ENCODE results near the gene TCFL5.

The TCFL5 gene

DNA sequence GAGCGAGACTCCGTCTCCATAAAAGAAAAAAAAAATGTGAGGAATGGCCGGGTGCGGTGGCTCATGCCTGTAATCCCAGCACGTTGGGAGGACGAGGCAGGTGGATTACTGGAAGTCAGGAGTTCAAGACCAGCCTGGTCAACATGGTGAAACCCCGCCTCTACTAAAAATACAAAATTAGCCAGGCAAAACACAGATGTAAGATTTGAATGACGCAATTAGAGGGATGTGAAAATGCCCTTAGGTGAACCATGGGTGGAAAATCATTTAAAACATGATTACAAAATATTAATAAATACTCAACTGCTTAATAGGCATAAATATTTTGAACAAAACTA lies 23.9 kb downstream of the TCFL5 start:
- H3K4me1 ChIP-seq (ENCODE audit: insufficient read depth, low read length): peaks cover 3% of the 10 kb centered on the region
- no peak overlapping the region for H3K27ac ChIP-seq (ENCODE audit: low read depth, low read length)
- H3K9me3 ChIP-seq (ENCODE audit: insufficient read depth, low read depth, low read length): no peaks in the 10 kb centered on the region
- H3K4me3 ChIP-seq (ENCODE audit: low read length): no peak overlapping the region
- WGBS: 94% methylated on average over 7 of the region's 8 CpGs
- peaks cover 50% of the 10 kb centered on the region for H3K36me3 ChIP-seq (ENCODE audit: insufficient read depth, low read length)
- H3K9ac ChIP-seq (ENCODE audit: low read depth, low read length): no peak overlapping the region
- H3K27me3 ChIP-seq (ENCODE audit: insufficient read depth, low read length): no peaks in the 10 kb centered on the region

DNA sequence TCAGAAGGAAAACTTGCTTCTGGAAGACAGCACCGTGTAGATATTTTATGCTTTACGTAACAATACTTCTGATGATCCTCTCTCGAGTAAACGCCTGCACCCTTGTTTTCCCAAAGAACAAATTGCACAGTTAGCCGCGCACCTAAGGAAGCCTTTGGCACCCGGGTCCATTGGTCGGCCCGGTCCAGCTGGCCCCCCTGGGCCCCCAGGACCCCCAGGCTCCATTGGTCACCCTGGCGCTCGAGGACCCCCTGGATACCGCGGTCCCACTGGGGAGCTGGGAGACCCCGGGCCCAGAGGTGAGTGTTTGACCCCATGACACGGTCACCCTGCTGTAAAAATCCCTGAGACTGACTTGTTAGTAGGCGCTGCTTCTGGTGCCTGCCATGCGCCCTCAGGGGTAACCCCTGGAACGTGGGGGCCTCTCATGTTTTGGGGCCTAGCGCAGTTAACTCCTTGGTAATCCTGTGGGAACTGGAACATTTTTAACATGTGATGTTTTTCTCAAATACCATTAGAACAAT lies 24.6 kb downstream of the TCFL5 start:
- WGBS: 96% methylated on average over 19 of the region's 19 CpGs
- no peaks in the 10 kb centered on the region for H3K9me3 ChIP-seq (ENCODE audit: insufficient read depth, low read depth, low read length)
- no peak overlapping the region for H3K4me3 ChIP-seq (ENCODE audit: low read length)
- H3K9ac ChIP-seq (ENCODE audit: low read depth, low read length): no peak overlapping the region
- H3K27ac ChIP-seq (ENCODE audit: low read depth, low read length): no peak overlapping the region
- H3K27me3 ChIP-seq (ENCODE audit: insufficient read depth, low read length): no peaks in the 10 kb centered on the region
- H3K36me3 ChIP-seq (ENCODE audit: insufficient read depth, low read length): peaks cover 51% of the 10 kb centered on the region
- peaks cover 11% of the 10 kb centered on the region for H3K4me1 ChIP-seq (ENCODE audit: insufficient read depth, low read length)

DNA sequence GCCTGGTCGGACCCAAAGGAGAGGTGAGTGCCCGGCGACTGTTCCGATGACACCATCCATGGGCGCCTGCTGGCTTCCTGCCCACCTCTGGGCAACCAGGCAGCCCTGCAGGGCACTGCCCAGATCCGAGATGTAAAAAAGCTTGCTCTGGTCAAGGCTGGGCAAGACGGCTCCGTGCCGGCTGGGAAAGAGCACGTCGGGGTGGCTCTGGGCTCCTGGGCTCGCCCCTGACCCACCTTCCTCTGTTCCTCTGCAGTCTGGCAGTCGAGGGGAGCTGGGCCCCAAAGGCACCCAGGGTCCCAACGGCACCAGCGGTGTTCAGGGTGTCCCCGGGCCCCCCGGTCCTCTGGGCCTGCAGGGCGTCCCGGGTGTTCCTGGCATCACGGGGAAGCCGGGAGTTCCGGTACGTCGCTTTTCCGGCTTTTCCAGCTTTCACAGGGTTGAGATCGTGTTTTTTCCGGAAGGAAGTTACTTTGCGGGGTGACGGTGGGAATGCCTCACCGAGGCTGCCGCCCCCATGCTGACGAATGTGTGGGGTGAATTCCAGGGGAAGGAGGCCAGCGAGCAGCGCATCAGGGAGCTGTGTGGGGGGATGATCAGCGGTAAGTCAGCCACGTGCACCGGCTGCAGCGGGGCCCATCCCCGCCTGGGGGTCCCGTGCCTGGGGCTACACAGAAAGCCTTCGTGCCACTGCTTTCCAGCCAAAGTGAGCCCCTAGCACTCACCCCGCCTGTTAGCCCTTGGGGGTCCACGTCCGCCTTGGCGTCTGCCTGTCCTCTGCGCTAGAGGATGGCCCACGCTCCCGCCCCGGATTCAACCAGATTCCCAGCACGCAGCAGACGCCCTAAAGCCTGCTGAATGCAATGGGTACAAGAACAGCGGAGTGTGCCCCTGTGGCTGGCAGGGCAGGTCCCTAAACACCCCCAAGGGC lies 25.4 kb downstream of the TCFL5 start:
- H3K9me3 ChIP-seq (ENCODE audit: insufficient read depth, low read depth, low read length): no peaks in the 10 kb centered on the region
- H3K9ac ChIP-seq (ENCODE audit: low read depth, low read length): no peak overlapping the region; the same call in 1 of the 2 replicates
- H3K4me1 ChIP-seq (ENCODE audit: insufficient read depth, low read length): peaks cover 12% of the 10 kb centered on the region
- H3K36me3 ChIP-seq (ENCODE audit: insufficient read depth, low read length): peaks cover 53% of the 10 kb centered on the region
- no peak overlapping the region for H3K4me3 ChIP-seq (ENCODE audit: low read length)
- H3K27me3 ChIP-seq (ENCODE audit: insufficient read depth, low read length): no peaks in the 10 kb centered on the region
- no peak overlapping the region for H3K27ac ChIP-seq (ENCODE audit: low read depth, low read length)
- 90% methylated on average over 52 of the region's 52 CpGs for WGBS

DNA sequence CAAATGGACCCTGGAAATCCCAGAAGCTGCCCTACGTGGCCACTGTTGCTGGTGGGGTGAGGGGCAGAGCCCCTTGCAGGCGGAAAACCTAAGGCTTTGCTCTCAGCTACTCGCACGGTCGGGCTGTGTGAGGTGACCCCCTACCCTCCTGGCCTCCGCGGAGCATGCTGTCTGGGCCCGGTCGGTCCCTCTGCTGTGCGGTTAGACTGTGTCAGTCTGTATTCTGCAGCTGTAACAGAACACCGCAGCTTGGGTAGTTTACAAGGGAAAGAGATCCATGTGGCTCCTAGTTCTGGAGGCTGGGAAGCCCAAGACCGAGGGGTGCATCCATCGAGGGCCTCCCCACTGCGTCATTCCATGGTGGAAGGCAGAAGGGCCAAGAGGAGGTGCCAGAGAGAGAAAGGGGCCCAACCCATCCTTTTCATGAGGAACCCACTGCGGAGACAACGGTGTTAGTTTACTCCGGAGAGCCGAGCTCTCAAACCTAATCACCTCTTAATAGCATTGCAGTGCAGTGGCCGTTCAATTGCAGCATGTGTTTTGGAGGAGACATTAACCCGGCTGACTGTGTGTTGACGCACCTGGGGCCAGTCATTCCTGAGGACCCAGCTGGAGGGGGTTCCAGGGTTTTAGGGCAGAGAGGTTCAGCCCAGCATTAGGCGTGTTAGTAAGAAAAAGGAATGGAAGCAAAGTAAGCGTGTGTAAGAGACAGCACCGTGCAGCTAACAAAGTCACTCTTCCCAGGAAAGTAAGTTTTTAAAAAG lies 26.5 kb downstream of the TCFL5 start:
- no peaks in the 10 kb centered on the region for H3K9me3 ChIP-seq (ENCODE audit: insufficient read depth, low read depth, low read length)
- no peak overlapping the region for H3K27ac ChIP-seq (ENCODE audit: low read depth, low read length)
- no peak overlapping the region for H3K9ac ChIP-seq (ENCODE audit: low read depth, low read length)
- peaks cover 12% of the 10 kb centered on the region for H3K4me1 ChIP-seq (ENCODE audit: insufficient read depth, low read length)
- WGBS: 95% methylated on average over 24 of the region's 24 CpGs
- peaks cover 52% of the 10 kb centered on the region for H3K36me3 ChIP-seq (ENCODE audit: insufficient read depth, low read length)
- no peak overlapping the region for H3K4me3 ChIP-seq (ENCODE audit: low read length)
- H3K27me3 ChIP-seq (ENCODE audit: insufficient read depth, low read length): no peaks in the 10 kb centered on the region

- Histone ChIP-seq H3K27ac (ENCODE audit: low read depth, low read length) (peak overlapping the region; percentile 58; the same call in 1 of the 2 replicates), H3K27me3 (ENCODE audit: insufficient read depth, low read length) (no peaks in the 10 kb centered on the region), H3K4me3 (ENCODE audit: low read length) (no peak overlapping the region), H3K4me1 (ENCODE audit: insufficient read depth, low read length) (peaks cover 12% of the 10 kb centered on the region), H3K9me3 (ENCODE audit: insufficient read depth, low read depth, low read length) (no peaks in the 10 kb centered on the region), H3K9ac (ENCODE audit: low read depth, low read length) (no peak overlapping the region), H3K36me3 (ENCODE audit: insufficient read depth, low read length) (peaks cover 54% of the 10 kb centered on the region)
- 81% methylated on average over 14 of the region's 14 CpGs for WGBS
Measured at GRCh38 chr20:62832951-62833391, 28.7 kb downstream of the TCFL5 start.

GRCh38 chr20:62832212-62832922 lies 29.3 kb downstream of the TCFL5 start:
- 48% methylated on average over 22 of the region's 22 CpGs for WGBS
- Histone ChIP-seq H3K27ac (ENCODE audit: low read depth, low read length) (peak overlapping the region; percentile 58; the same call in 1 of the 2 replicates), H3K9ac (ENCODE audit: low read depth, low read length) (no peak overlapping the region), H3K27me3 (ENCODE audit: insufficient read depth, low read length) (no peaks in the 10 kb centered on the region), H3K36me3 (ENCODE audit: insufficient read depth, low read length) (peaks cover 57% of the 10 kb centered on the region), H3K4me1 (ENCODE audit: insufficient read depth, low read length) (peaks cover 12% of the 10 kb centered on the region), H3K9me3 (ENCODE audit: insufficient read depth, low read depth, low read length) (no peaks in the 10 kb centered on the region), H3K4me3 (ENCODE audit: low read length) (no peak overlapping the region)

DNA sequence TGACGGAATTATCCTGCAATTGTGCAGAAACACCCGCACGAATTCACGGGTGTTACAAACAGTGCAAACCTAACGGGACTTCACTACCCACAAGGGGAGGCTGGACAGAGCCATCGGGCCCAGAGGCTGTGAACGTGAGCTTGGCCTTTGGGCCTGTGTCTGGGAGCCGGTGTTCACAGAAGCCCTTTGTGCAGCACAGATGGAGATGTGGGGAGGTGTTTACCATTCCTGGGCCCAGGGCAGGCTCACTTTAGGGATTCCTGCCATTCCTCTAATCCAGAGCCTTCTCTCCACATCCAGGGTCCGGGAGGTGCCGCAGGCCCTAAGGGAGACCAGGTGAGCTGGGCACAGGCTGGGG lies 29.8 kb downstream of the TCFL5 start:
- Histone ChIP-seq H3K27ac (ENCODE audit: low read depth, low read length) (peak overlapping the region; percentile 46; the same call in 1 of the 2 replicates), H3K36me3 (ENCODE audit: insufficient read depth, low read length) (peaks cover 55% of the 10 kb centered on the region), H3K4me3 (ENCODE audit: low read length) (no peak overlapping the region), H3K9me3 (ENCODE audit: insufficient read depth, low read depth, low read length) (no peaks in the 10 kb centered on the region), H3K4me1 (ENCODE audit: insufficient read depth, low read length) (peaks cover 12% of the 10 kb centered on the region), H3K9ac (ENCODE audit: low read depth, low read length) (no peak overlapping the region), H3K27me3 (ENCODE audit: insufficient read depth, low read length) (no peaks in the 10 kb centered on the region)
- WGBS: 91% methylated on average over 10 of the region's 10 CpGs

DNA sequence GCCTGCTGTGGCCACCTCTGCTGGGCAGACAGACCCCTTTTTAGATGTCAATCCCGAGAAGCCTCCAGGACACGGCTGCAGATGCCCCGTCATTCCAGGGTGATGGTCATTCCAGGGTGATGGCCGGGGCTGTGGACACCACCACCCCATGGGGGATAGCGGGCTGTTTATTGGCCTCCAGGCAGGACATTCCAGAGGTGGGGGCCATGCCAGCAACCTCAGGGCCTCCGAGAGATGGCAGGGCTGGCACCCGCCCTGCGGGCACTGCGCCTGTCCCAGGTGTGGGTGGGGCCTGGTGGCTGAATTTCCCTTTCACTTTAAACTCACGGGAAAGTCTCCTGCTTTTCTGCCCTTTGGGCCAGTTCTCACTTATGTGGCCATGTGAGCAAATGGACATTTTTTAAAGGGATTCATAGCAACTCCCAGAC lies 30.2 kb downstream of the TCFL5 start:
- 95% methylated on average over 10 of the region's 10 CpGs for WGBS
- H3K4me1 ChIP-seq (ENCODE audit: insufficient read depth, low read length): peaks cover 12% of the 10 kb centered on the region
- H3K4me3 ChIP-seq (ENCODE audit: low read length): no peak overlapping the region
- H3K27me3 ChIP-seq (ENCODE audit: insufficient read depth, low read length): no peaks in the 10 kb centered on the region; the same call in 1 of the 2 replicates
- no peak overlapping the region for H3K9ac ChIP-seq (ENCODE audit: low read depth, low read length)
- no peak overlapping the region for H3K27ac ChIP-seq (ENCODE audit: low read depth, low read length)
- no peaks in the 10 kb centered on the region for H3K9me3 ChIP-seq (ENCODE audit: insufficient read depth, low read depth, low read length)
- H3K36me3 ChIP-seq (ENCODE audit: insufficient read depth, low read length): peaks cover 50% of the 10 kb centered on the region

DNA sequence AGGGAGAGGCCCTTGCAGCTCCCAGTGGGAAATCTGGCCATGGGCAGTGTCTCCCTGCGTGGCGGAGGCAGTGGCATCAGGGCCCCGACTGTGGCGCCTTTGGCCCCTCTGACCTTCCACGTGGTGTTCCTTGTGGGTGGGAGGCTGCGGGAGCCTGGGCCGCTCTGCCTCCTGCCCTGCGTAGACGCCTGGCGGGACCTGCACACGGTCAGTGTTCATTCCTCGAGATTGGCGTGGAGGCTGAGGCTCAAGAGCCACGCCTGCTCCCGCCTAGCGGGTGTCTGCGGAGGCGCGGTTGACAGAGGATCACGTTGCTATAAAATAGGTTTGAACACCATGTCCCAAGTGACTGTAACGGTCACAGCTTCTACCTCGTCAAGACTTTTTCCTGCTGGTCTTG lies 30.8 kb downstream of the TCFL5 start:
- no peaks in the 10 kb centered on the region; the same call in 1 of the 2 replicates for H3K27me3 ChIP-seq (ENCODE audit: insufficient read depth, low read length)
- H3K4me3 ChIP-seq (ENCODE audit: low read length): no peak overlapping the region
- WGBS: 91% methylated on average over 22 of the region's 22 CpGs
- H3K9ac ChIP-seq (ENCODE audit: low read depth, low read length): no peak overlapping the region
- H3K9me3 ChIP-seq (ENCODE audit: insufficient read depth, low read depth, low read length): no peaks in the 10 kb centered on the region
- H3K27ac ChIP-seq (ENCODE audit: low read depth, low read length): no peak overlapping the region
- H3K4me1 ChIP-seq (ENCODE audit: insufficient read depth, low read length): peaks cover 12% of the 10 kb centered on the region
- H3K36me3 ChIP-seq (ENCODE audit: insufficient read depth, low read length): peaks cover 46% of the 10 kb centered on the region

- Histone ChIP-seq H3K27ac (ENCODE audit: low read depth, low read length) (no peak overlapping the region), H3K9ac (ENCODE audit: low read depth, low read length) (no peak overlapping the region), H3K27me3 (ENCODE audit: insufficient read depth, low read length) (no peaks in the 10 kb centered on the region; the same call in 1 of the 2 replicates), H3K4me3 (ENCODE audit: low read length) (no peak overlapping the region), H3K4me1 (ENCODE audit: insufficient read depth, low read length) (peaks cover 12% of the 10 kb centered on the region), H3K9me3 (ENCODE audit: insufficient read depth, low read depth, low read length) (no peaks in the 10 kb centered on the region), H3K36me3 (ENCODE audit: insufficient read depth, low read length) (peaks cover 41% of the 10 kb centered on the region)
- WGBS: 96% methylated on average over 11 of the region's 14 CpGs
Measured at GRCh38 chr20:62830251-62830650, 31.4 kb downstream of the TCFL5 start.
